Activated CD4-positive, alpha-beta T cell treated with anti-CD3 and anti-CD28 coated beads, Interleukin-2, amount 10 ng/mL, durations not matched to agents 7 days and 5 days (primary cell): ENCODE results near the gene RNU1-2. TPM values are rescaled to one million over a fixed set of nuclear protein-coding genes. Genes with fewer than 3 reads are reported as not detected.
"Not testable (repeated sequence)": the region's sequence is repeated elsewhere in the genome, so short reads cannot be mapped to it uniquely, and the experiment has no call there.

ENCODE experiments used
- CTCF ChIA-PET: fragments of 350-600 bp; sonication (Branson Sonifier 250); formaldehyde crosslinking; loops from one replicate; lab custom pipeline; 2021; ENCODE audit warnings: antibody characterized with exemption; lab: Charles Lee
- POLR2A ChIA-PET: fragments of 350-600 bp; sonication (Branson Sonifier 250); formaldehyde crosslinking; loops from one replicate; lab custom pipeline; 2021; ENCODE audit warnings: antibody characterized with exemption; lab: Charles Lee
- DNase-seq: peaks from one replicate; pipeline ENCODE4 v3.0.0-alpha.2; 2020
- H3K27ac Mint-ChIP-seq: one replicate; pipeline ENCODE4 v1.8.0; 2021; ENCODE audit warnings: mild to moderate bottlenecking, moderate library complexity, mixed read lengths
- H3K27me3 Mint-ChIP-seq: one replicate; pipeline ENCODE4 v1.8.0; 2021; ENCODE audit warnings: mixed read lengths
- H3K36me3 Mint-ChIP-seq: one replicate; pipeline ENCODE4 v1.8.0; 2021; ENCODE audit warnings: low read depth, mixed read lengths
- H3K4me1 Mint-ChIP-seq: one replicate; pipeline ENCODE4 v1.8.0; 2021; ENCODE audit warnings: mixed read lengths
- H3K4me3 Mint-ChIP-seq: one replicate; pipeline ENCODE4 v1.8.0; 2021; ENCODE audit warnings: mild to moderate bottlenecking, moderate library complexity, mixed read lengths
- H3K9me3 Mint-ChIP-seq: one replicate; pipeline ENCODE4 v1.8.0; 2021; ENCODE audit warnings: mixed read lengths
- total RNA-seq, 2 experiments: library from RNA; stranded (reverse); gene quantifications; one replicate each; pipeline ENCODE4 v1.2.3, GENCODE V29; 2021

RNU1-2 gene
- total RNA-seq, 2 experiments from 2014 or later = 2,316 to 2,477 TPM

DNA sequence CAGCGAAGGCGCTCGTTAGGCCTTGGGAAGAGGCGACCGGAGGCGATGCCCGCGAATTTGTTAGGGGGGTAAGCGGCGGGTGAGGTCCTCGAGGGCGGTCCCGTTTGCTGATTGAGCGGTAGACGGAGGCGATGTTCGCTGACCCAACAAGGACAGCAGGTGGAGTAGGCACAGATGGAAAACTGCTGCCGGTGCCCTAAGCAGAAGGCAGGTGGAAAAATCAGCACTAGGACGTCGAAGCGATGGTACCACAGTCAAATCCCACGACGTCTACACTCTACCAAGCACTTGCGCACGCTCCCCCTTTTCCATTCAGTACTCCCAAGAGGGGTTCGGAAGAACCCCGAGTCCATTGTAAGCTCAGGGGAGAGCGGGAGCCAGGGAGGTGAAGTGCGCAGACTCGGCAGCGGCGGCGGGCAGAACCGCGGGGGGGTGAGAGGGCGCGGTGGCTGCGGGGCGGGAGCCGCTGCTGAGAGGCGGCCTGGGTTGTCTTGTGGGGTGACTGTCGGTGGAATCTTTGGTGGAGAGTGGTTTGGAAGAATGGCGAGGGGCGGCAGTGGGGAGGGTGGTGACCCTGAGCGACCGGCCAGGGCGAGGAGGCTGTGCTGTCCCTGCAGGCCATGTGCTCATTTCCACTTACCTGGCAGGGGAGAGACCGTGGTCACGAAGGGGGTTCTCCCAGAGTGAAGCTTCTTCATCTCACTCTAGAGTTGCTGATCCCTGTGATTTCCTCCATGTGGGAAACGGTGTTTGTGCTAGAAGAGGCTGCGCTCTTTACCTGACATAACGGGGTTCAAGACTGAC, 22.5 kb upstream of the RNU1-2 start:
- H3K36me3 Mint-ChIP-seq, H3K27ac Mint-ChIP-seq, H3K4me3 Mint-ChIP-seq, POLR2A ChIA-PET, H3K9me3 Mint-ChIP-seq, DNase-seq, H3K4me1 Mint-ChIP-seq: not testable (repeated sequence)
- CTCF ChIA-PET = interaction anchor here (0.8 kb wide), 1 partner anchor 1945 kb away, joined by 3 read pairs; no protein-coding TSS in a partner anchor
- H3K27me3 Mint-ChIP-seq = peaks cover 41% of the 10 kb centered on the region

DNA sequence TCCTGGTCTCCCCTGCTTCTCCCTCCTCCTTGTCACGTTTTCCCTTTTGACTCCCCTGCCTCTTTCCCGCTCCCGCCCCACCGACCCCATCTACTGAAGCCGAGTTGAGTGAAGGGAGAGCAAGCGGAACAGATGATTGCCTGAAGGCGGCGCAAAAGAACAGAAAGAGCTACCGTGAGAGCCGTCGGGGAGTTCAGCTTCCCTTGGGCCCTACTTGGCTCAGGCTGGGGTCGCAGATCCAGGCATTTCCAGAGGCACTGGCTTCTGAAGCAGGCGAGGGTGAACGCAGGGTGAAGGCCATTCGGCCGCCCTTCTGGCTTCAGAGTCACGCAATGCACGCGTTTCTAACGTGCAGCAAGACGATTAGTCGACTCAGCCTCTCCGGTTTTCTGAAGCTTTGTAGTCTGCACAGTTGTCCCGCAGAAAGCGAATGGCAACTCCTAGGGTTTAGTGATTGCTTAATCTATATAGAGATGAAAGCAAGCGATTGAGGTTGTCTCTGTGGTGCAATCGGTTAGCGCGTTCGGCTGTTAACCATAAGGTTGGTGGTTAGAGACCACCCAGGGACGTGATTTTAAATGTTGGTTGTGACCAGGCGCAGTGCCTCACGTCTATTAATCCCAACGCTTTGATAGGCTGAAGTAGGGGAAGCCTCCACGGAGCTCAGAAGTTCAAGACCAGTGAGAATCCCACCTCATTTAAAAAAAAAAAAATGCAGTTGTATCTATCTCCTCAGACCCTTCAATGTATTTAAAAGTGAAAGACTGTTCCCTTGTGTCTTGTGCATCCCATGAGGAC, 20.6 kb upstream of the RNU1-2 start:
- peaks cover 43% of the 10 kb centered on the region for H3K27me3 Mint-ChIP-seq
- H3K4me1 Mint-ChIP-seq, H3K27ac Mint-ChIP-seq, H3K36me3 Mint-ChIP-seq, CTCF ChIA-PET, H3K4me3 Mint-ChIP-seq, H3K9me3 Mint-ChIP-seq, DNase-seq, POLR2A ChIA-PET: not testable (repeated sequence)

DNA sequence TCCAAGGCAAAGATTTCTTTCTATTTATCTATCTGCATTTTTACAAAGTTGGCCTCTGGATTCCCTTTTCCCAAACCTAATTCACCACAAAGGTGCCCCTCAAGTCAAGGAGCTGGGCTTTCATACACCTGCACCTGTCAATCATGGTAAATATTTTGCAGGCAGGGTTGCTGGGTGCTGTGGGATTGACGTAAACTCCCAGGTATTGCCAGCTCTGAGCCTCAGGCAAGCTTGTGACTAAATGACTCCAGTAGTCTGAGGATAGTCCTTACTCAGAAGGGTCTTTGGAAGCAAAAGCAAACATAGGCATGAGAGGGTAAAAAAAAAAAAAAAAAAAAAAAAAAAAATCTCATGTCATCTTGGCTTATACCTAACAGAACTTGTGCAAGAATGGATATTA, 14.0 kb upstream of the RNU1-2 start:
- CTCF ChIA-PET = not testable (repeated sequence)

DNA sequence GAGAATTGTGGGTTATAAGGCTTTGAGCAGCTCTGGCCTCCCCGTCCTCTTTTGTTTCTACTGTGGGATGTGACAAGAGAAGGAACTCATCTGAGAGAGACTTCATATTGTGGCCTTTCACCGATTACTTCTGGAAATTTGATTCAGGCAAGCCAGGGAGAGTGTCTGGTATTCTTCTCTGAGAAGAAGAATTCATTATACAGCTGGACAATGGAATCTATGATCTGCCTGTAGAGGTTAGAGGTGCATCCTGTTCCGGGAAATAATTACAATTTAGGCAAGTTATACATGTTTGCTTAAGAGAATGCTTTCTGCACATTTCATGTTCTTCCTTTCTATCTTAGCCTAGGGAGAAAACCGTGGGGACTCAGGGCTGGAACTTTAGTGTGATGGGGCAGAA, 12.8 kb upstream of the RNU1-2 start:
- CTCF ChIA-PET = no interaction called here
- POLR2A ChIA-PET = no interaction called here
- peaks cover 70% of the 10 kb centered on the region for H3K27me3 Mint-ChIP-seq

More for the DNA sequence above, 14.0 kb upstream of the RNU1-2 start:
- H3K27me3 Mint-ChIP-seq = peaks cover 63% of the 10 kb centered on the region
- H3K36me3 Mint-ChIP-seq, DNase-seq, H3K4me3 Mint-ChIP-seq, POLR2A ChIA-PET, H3K4me1 Mint-ChIP-seq, H3K27ac Mint-ChIP-seq, H3K9me3 Mint-ChIP-seq: not testable (repeated sequence)

DNA sequence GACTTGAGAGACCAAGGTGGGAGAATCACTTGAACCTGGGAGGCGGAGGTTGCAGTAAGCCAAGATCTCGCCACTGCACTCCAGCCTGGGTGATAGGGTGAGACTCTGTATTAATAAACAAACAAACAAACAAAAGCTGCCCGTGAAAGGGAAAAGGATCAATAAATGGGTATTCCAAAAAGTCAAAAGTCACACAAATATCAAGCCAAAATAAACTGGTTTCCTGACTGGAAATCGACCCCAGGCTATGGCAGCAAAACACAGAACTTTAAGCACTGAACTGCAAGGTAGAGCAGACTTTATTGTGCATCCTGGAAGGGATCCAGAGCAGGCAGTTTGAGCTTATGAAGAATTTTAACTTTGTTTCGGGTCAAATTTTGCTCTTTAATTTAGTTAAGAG, 11.3 kb upstream of the RNU1-2 start:
- H3K36me3 Mint-ChIP-seq, H3K9me3 Mint-ChIP-seq, H3K4me1 Mint-ChIP-seq, DNase-seq, H3K4me3 Mint-ChIP-seq, H3K27ac Mint-ChIP-seq, CTCF ChIA-PET, POLR2A ChIA-PET: not testable (repeated sequence)
- peaks cover 79% of the 10 kb centered on the region for H3K27me3 Mint-ChIP-seq

More for the DNA sequence above, 12.8 kb upstream of the RNU1-2 start:
- no peaks in the 10 kb centered on the region for H3K36me3 Mint-ChIP-seq
- no peaks in the 10 kb centered on the region for H3K9me3 Mint-ChIP-seq
- H3K27ac Mint-ChIP-seq = no peak overlapping the region
- H3K4me1 Mint-ChIP-seq = no peaks in the 10 kb centered on the region
- no peak for DNase-seq
- H3K4me3 Mint-ChIP-seq = no peak overlapping the region

DNA sequence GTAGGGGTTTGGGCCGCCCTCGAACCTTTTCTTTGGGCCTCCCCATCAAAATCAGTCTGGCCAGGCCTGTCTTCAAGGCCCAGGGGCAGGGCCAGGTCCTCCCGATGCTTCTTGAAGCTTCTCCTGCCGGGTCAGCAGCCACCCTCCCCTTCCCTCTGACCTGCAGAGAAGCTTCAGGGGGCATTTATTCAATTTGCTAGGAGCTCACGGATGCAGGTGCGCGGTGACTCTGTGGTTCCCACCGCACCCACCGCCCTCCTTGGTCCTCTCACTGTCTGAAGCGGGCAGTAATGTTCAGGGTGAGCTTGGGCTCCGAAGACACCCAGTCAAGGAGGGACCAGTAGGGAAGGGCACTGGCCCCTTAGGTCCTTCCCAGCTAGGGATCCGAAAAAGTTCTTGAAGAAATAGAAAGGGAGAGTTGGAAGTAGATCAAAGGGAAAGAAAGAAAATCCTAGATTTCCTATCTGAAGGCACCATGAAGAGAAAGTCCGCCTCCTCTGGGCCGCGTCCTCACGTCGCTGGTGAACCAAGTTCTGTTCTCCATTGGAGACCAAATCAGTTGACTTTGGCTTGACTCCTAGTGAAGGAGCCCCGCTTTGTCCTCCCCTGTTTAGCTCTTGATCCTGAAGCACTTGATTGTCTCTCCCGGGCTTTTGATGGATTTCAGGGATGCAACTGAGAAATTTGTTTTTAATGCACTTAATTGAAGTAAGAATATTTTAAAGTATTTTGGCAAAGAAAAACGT, 8.7 kb upstream of the RNU1-2 start:
- H3K27me3 Mint-ChIP-seq = peaks cover 82% of the 10 kb centered on the region
- no peaks in the 10 kb centered on the region for H3K36me3 Mint-ChIP-seq
- no peak overlapping the region for H3K4me3 Mint-ChIP-seq
- H3K9me3 Mint-ChIP-seq = no peaks in the 10 kb centered on the region
- no peak for DNase-seq
- H3K27ac Mint-ChIP-seq = no peak overlapping the region
- CTCF ChIA-PET = no interaction called here
- peaks cover 14% of the 10 kb centered on the region for H3K4me1 Mint-ChIP-seq
- POLR2A ChIA-PET = no interaction called here

DNA sequence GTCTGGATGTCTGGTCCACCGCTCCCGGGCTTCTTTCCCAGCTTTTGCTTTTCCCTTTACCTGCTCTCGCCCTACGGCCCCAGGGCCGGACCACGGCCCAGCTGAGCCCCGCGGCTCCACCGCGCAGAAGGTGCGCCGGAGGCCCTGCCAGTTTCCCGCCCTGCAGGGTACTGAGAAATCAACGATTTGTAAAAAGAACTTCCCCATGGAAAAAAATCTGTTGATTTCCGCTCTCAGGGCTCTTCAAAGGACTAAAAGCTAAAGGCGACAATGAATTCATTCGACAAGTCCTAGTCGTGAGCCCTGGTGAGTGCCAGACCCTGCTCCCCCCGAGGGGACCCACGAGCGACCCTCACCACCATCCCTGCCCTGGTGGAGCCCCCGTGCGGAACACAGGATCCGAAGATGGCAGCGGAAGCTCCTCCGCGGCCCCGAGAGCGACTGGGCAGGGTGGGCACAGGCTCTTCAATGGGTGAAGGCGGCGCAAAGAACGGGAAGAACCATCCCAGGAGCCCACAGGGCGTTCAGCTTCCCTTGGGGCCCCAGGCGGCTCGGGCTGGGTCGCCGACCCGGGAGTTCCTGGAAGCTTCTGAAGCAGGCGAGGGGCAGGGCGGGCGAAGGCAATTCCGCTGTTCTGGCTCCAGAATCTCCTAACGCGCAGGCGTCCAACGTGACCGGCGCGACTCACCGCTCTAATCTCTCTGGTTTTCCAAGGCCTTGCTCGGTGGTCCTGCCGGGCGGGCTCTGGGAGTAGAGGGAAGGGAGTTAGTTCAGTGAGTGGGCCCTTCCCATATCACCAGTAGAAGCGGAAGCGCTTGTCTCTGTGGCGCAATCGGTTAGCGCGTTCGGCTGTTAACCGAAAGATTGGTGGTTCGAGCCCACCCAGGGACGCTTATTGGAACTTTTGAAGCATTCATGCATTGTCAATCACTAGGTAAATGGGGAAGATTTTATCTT, 6.6 kb upstream of the RNU1-2 start:
- peaks cover 67% of the 10 kb centered on the region for H3K27me3 Mint-ChIP-seq
- CTCF ChIA-PET = interaction anchor here (1.2 kb wide), 1 partner anchor 268 kb away, joined by 4 read pairs; no protein-coding TSS in a partner anchor
- no peaks in the 10 kb centered on the region for H3K9me3 Mint-ChIP-seq

DNA sequence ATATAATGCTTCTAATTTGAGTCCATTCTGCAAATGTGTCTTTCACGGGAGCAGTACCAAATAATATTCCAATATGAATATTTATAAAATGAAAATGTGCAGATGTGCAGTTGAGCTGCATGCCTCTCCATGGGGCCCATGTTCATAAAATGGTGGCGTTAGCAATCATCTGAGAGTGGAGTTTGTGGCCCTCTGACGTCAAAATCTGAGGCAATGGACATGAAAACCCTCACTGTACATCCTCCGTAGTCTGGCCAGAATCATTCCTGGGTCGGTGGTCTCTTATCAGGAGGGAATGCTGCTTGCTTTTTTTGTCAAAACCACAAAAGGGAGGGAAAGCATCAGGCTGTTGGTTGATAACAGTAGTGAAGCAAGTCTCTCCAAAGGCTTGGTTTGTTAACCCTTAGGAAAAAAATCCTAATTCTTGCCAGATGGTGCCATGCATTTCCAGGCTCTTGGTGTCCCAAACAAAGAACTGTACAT, 5.2 kb upstream of the RNU1-2 start:
- POLR2A ChIA-PET = interaction anchor here (0.6 kb wide), 1 partner anchor 384 kb away, joined by 3 read pairs; no protein-coding TSS in a partner anchor
- CTCF ChIA-PET, H3K36me3 Mint-ChIP-seq, H3K27ac Mint-ChIP-seq, DNase-seq, H3K4me3 Mint-ChIP-seq, H3K9me3 Mint-ChIP-seq: not testable (repeated sequence)
- Mint-ChIP-seq H3K27me3 (peaks cover 59% of the 10 kb centered on the region), H3K4me1 (peaks cover 26% of the 10 kb centered on the region)

More for the DNA sequence above, 6.6 kb upstream of the RNU1-2 start:
- POLR2A ChIA-PET = interaction anchor here (0.6 kb wide), 1 partner anchor 8 kb away, joined by 7 read pairs; no protein-coding TSS in a partner anchor
- H3K4me3 Mint-ChIP-seq = peak overlapping the region; percentile 77
- peak; percentile 32 for DNase-seq
- H3K36me3 Mint-ChIP-seq = no peaks in the 10 kb centered on the region
- H3K4me1 Mint-ChIP-seq = peaks cover 14% of the 10 kb centered on the region
- H3K27ac Mint-ChIP-seq = peak overlapping the region; percentile 78

DNA sequence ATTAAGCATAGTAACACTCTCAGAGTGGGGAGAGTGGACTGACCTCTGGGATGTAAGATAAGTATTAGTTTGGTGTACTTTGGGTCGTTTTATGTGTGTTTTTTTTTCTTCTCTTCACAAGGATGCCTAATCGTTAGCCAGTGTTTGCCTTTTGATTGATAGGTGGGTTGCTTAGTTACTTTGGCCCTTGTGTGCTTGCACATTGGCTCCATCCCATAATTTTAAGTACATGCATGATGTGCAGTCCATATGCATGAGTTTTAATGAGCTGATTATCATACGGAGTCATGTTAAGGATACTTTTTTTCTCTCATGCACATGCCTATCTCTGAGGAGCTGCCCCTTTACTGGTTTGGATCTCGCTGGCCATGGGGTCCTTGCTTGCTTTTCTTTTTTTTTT, 4.7 kb upstream of the RNU1-2 start:
- H3K27ac Mint-ChIP-seq, H3K36me3 Mint-ChIP-seq, H3K9me3 Mint-ChIP-seq, H3K4me3 Mint-ChIP-seq, CTCF ChIA-PET, DNase-seq: not testable (repeated sequence)
- Mint-ChIP-seq H3K4me1 (peaks cover 29% of the 10 kb centered on the region), H3K27me3 (peaks cover 54% of the 10 kb centered on the region)
- POLR2A ChIA-PET = interaction anchor here (0.6 kb wide), 1 partner anchor 385 kb away, joined by 3 read pairs; no protein-coding TSS in a partner anchor

DNA sequence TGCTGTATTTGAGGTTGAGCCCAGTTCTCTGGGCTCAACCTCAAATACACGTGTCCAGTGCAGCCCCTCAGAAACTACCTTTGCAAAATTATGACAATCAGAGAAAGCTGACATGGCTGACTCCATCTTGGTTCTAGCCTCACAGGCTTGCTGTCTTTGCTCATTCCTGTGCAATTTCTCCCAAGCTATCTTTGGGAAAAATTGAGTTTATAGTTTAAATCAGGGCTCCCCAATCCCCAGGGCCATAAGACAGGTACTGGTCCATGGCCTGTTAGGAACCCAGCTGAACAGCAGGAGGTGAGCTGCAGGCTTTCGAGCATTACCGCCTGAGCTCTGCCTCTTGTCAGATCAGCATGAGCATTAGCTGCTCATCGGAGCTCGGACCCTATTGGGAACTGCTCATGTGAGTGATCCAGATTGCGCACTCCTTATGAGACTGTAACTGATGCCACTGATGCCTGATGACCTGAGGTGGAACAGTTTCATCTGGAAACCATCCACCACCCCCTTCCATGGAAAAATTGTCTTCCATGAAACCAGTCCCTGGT, 2.7 kb upstream of the RNU1-2 start:
- POLR2A ChIA-PET, CTCF ChIA-PET, DNase-seq, H3K9me3 Mint-ChIP-seq, H3K27ac Mint-ChIP-seq, H3K36me3 Mint-ChIP-seq, H3K4me3 Mint-ChIP-seq: not testable (repeated sequence)
- peaks cover 45% of the 10 kb centered on the region for H3K4me1 Mint-ChIP-seq
- H3K27me3 Mint-ChIP-seq = peaks cover 38% of the 10 kb centered on the region

DNA sequence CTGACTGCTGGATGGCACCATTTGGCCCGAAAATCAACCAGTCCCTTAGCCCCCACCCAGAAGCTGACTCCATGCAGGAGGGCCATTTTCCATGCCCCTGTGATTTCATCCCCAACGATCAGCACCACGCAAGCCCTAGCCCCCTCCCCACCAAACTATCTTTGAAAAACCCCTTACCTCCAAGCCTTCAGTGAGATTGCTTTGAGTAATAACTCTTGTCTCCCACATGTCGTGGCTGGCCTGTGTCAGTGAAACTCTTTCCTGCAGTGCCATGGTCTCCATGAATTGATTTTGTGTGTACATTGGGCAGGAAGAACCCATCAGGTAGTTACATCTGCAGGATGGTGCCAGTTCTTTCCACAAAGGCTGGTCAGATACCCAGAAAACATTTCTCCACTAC, 2.0 kb upstream of the RNU1-2 start:
- H3K36me3 Mint-ChIP-seq, CTCF ChIA-PET, DNase-seq, H3K9me3 Mint-ChIP-seq, POLR2A ChIA-PET, H3K4me3 Mint-ChIP-seq, H3K27ac Mint-ChIP-seq: not testable (repeated sequence)
- Mint-ChIP-seq H3K27me3 (peaks cover 31% of the 10 kb centered on the region), H3K4me1 (peaks cover 50% of the 10 kb centered on the region)
